Kidney epithelial cell (primary cell): Measurements from ENCODE around the gene PORCN. TPM values are rescaled to one million over a fixed set of nuclear protein-coding genes. Genes with fewer than 3 reads are reported as not detected.

Experiments
- DNase-seq: peaks from one replicate; pipeline ENCODE4 v3.0.0-alpha.2; 2010; ENCODE audit warnings: low read depth
- H3K27me3 ChIP-seq: 2 replicates; pipeline ENCODE4 v1.6.0; 2011; ENCODE audit warnings: low read length; ENCODE audit not compliant: control insufficient read depth, insufficient read depth
- H3K36me3 ChIP-seq: 2 replicates; pipeline ENCODE4 v1.5.1; 2011; ENCODE audit warnings: low read length; ENCODE audit not compliant: control insufficient read depth, insufficient read depth
- H3K4me3 ChIP-seq: 2 replicates; pipeline ENCODE4 v1.5.1; 2011; ENCODE audit warnings: low read depth, mild to moderate bottlenecking, control low read depth, low read length
- CTCF ChIP-seq: IDR thresholded peaks from 2 replicates; pipeline ENCODE4 v1.5.1; 2011; ENCODE audit warnings: mild to moderate bottlenecking, moderate library complexity, low read length, control low read depth, inconsistent platforms; ENCODE audit not compliant: insufficient read depth, poor library complexity, severe bottlenecking
- total RNA-seq: library from RNA; depleted of rRNA; stranded (reverse); fragments of >200 nt; gene quantifications from 2 replicates; pipeline ENCODE4 v1.2.3, GENCODE V29; 2015

PORCN gene
- total RNA-seq, 1 donor from 2014 or later: 12.7 TPM

DNA sequence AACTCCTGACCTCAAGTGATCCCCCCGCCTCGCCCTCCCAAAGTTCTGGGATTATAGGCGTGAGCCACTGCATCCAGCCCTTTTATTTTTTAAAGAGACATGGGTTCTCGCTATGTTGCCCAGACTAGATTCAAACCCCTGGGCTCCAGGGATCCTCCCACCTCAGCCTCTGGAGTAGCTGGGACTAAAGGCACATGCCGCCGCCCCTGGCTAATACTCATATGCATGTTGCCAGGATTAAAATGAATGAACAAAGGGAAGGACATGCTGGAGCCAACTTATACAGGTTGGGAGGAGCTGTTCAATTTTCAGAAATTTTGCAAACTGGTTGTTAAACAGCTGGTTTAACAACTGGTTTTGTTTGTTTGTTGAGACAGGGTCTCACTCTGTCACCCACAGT lies 34.2 kb upstream of the PORCN start:
- no peaks in the 10 kb centered on the region for H3K27me3 ChIP-seq
- no peak for DNase-seq
- H3K4me3 ChIP-seq: no peak overlapping the region
- H3K36me3 ChIP-seq: no peaks in the 10 kb centered on the region
- no peak for TF ChIP-seq CTCF

DNA sequence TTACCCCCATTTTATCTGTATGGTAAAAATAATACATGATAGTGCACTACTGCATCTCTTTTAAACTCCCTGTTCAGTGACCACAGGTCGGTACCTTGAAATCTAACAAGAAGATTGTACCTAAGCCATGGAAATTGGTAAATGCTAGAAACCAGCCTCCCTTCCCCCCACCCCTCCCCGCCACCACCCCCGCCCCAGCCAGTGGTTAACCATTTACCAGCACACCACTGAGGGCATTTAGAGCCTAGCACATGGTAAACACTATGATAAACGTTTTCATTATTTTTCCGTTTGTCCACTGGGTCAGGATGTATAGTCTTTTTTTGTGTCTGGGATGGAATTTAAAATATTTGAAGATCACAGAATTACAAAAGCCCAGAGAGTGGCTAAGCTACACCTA lies 33.5 kb upstream of the PORCN start:
- no peak for DNase-seq
- H3K4me3 ChIP-seq: peak overlapping the region; percentile 65
- no peaks in the 10 kb centered on the region for H3K36me3 ChIP-seq
- TF ChIP-seq CTCF: no peak
- no peaks in the 10 kb centered on the region for H3K27me3 ChIP-seq

- H3K4me3 ChIP-seq: peak within 1 kb of the TSS; percentile 65
- no peaks in the 10 kb centered on the region for H3K36me3 ChIP-seq
- TF ChIP-seq CTCF: no peak
- no peaks in the 10 kb centered on the region for H3K27me3 ChIP-seq
- DNase-seq: peak; percentile 70
These were observed 32.8 kb upstream of the PORCN start, which contains the start of gene FTSJ1 for GRCh38 chrX:48475774-48476577. TSS of gene FTSJ1 (plus strand) at chrX:48476199. CDS start at chrX:48478048, 1,849 bp downstream.

- no peak for TF ChIP-seq CTCF
- Histone ChIP-seq H3K27me3 (no peaks in the 10 kb centered on the region), H3K4me3 (peak overlapping the region; percentile 65), H3K36me3 (no peaks in the 10 kb centered on the region)
- DNase-seq: no peak
These were observed 31.9 kb upstream of the PORCN start for GRCh38 chrX:48476919-48477318.

DNA sequence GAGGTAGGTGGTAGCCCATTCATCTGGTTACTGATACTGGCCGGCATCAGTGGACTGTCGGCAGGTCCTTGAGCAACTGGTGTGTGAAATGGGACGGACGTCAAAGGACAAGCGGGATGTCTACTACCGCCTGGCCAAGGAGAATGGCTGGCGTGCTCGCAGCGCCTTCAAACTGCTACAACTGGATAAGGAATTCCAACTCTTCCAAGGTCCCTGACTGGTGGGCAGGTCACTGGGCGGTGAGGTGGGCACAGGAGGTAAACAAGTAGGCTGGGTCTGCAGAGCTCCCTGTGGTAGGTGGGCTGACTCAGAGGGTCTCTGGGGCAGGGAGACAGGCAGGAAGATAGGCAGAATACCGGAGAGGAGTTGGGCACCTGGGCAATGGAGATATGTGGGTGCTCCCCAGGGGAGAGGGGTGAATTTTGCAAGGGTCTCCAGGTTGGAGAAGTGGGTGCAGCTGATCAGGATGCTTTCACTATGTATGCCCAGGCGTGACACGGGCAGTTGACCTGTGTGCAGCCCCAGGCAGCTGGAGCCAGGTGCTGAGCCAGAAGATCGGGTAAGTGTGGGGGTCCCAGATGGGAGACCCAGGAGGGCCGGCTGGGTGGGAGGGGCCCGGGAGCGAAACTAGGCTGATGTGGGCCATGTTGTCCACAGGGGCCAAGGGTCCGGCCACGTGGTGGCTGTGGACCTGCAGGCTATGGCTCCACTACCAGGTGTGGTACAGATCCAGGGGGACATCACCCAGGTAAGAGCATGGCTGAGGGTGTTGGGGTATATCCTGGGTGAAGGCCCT lies 30.6 kb upstream of the PORCN start:
- H3K27me3 ChIP-seq: no peaks in the 10 kb centered on the region
- DNase-seq: no peak
- no peak for TF ChIP-seq CTCF
- H3K4me3 ChIP-seq: no peak overlapping the region
- no peaks in the 10 kb centered on the region for H3K36me3 ChIP-seq
